Measurements from ENCODE around the gene DIS3L2. TPM values are rescaled to one million over a fixed set of nuclear protein-coding genes. Genes with fewer than 3 reads are reported as not detected.

The DIS3L2 gene
- total and polyA plus RNA-seq, 2 of the 8 experiments (the other 6 are each of a cell fraction or from before 2014, with no cell fraction given): 11.5 to 21.6 TPM

DNA sequence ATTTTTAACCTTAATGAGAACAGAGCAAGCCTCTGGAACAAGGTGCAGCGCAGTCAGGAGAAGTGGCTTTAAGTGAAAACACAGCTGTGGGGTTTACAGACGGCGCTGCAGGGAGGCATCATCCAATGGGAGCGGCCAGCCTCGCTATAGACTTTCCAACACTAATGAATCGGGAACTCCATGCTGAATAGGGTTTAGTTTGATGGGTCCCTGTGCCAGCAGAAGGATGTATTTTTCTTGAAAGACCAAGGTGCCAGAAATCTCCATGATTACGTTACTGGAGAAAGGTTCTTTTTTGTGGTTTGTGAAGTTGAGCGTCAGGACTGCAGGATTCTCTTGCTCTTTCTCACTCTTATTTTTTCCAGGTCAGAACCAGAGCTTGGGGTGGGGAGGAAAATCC is 329.2 kb downstream of the DIS3L2 start:
- H3K27ac ChIP-seq (ENCODE audit: low read depth, low read length): no peak overlapping the region
- CTCF ChIA-PET (ENCODE audit: partially characterized antibody): interaction anchor here (0.6 to 5.9 kb wide), 14 partner anchors 8 to 385 kb away, joined by 3 to 65 read pairs (median 6); no protein-coding TSS in a partner anchor

More for the DNA sequence above, 329.2 kb downstream of the DIS3L2 start:
- Histone ChIP-seq H3K4me3 (ENCODE audit: extremely low read depth in 1 of 4, insufficient read depth in 2 of 4, low read depth in 3 of 4, low read length in 4 of 4) (no peak overlapping the region), H4K20me1 (replicated peaks in 1 of 2; ENCODE audit: control insufficient read depth in 1 of 2, insufficient read depth in 2 of 2, low read length in 2 of 2) (no peaks in the 10 kb centered on the region), H3K9ac (replicated peaks in 1 of 4; ENCODE audit: extremely low read depth in 1 of 4, low read depth in 3 of 4, low read length in 3 of 4) (no peak overlapping the region), H2BK12ac (ENCODE audit: low read depth, low read length) (no peak overlapping the region), H3K36me3 (ENCODE audit: control insufficient read depth in 2 of 4, insufficient read depth in 4 of 4, low read length in 3 of 4) (no peaks in the 10 kb centered on the region), H3K27me3 (replicated peaks in 1 of 4; ENCODE audit: control insufficient read depth in 3 of 4, extremely low read depth in 1 of 4, insufficient read depth in 3 of 4, low read length in 3 of 4) (no peaks in the 10 kb centered on the region), H4K8ac (ENCODE audit: extremely low read depth, insufficient read depth, low read length) (no peak overlapping the region), H3K18ac (ENCODE audit: extremely low read depth, low read length) (no peak overlapping the region), H3K4ac (replicated peaks; ENCODE audit: insufficient read length, low read depth, low read length) (no peak overlapping the region), H4K5ac (ENCODE audit: insufficient read length, low read depth, low read length) (no peak overlapping the region), H3K79me2 (ENCODE audit: control insufficient read depth in 1 of 2, insufficient read depth in 2 of 2, low read length in 2 of 2) (no peaks in the 10 kb centered on the region), H3K4me2 (ENCODE audit: insufficient read depth in 1 of 2, low read depth in 2 of 2, low read length in 2 of 2) (no peak overlapping the region), H2BK15ac (ENCODE audit: low read length) (no peak overlapping the region), H3K56ac (replicated peaks; ENCODE audit: insufficient read length, low read depth, low read length) (no peak overlapping the region), H3K9me3 (ENCODE audit: insufficient read depth in 2 of 2, low read depth in 1 of 2, low read length in 1 of 2) (no peaks in the 10 kb centered on the region), H3K79me1 (ENCODE audit: low read depth, low read length) (no peaks in the 10 kb centered on the region), H2BK120ac (replicated peaks; ENCODE audit: low read depth, low read length) (no peak overlapping the region), H2AFZ (ENCODE audit: low read length) (no peak overlapping the region), H3K23ac (ENCODE audit: insufficient read length) (no peak overlapping the region), H4K91ac (replicated peaks; ENCODE audit: insufficient read length, low read length) (no peak overlapping the region), H3K23me2 (ENCODE audit: low read depth, low read length) (no peaks in the 10 kb centered on the region; the same call in 1 of the 2 replicates), H2BK20ac (ENCODE audit: low read length) (no peak overlapping the region), H3K14ac (ENCODE audit: insufficient read length) (no peak overlapping the region), H3K4me1 (replicated peaks in 1 of 4; ENCODE audit: control insufficient read depth in 3 of 4, insufficient read depth in 4 of 4, low read length in 3 of 4) (peaks cover 2 to 5% (median 3%) of the 10 kb centered on the region in 4 experiments; a peak in 5 of 7 replicates), H2AK5ac (ENCODE audit: low read depth, low read length) (no peak overlapping the region), H2BK5ac (ENCODE audit: low read depth, low read length) (no peak overlapping the region)
- 90% methylated on average over 8 of the region's 8 CpGs; no CpG with 5 or more reads in 1 of the 2 experiments for WGBS, 2 experiments (ENCODE audit: extremely low coverage in 1 of 2, insufficient coverage in 1 of 2, insufficient read length in 1 of 2, insufficient replicate concordance in 2 of 2, low coverage in 1 of 2, low lambda C conversion rate in 2 of 2, missing lambda C conversion rate in 1 of 2)
- no peak for FAIRE-seq
- POLR2A ChIA-PET (ENCODE audit: partially characterized antibody): interaction anchor here (1.9 kb wide), 1 partner anchor 9 kb away, joined by 4 read pairs; no protein-coding TSS in a partner anchor
- TF ChIP-seq FOSL1 (IDR thresholded peaks at IDR 0.05; ENCODE audit: insufficient read depth, low read depth, low read length) (no peak), SAP30 (IDR thresholded peaks at IDR 0.05; ENCODE audit: insufficient read depth, insufficient replicate concordance, low read length) (no peak), EZH2 (IDR thresholded peaks at IDR 0.05; ENCODE audit: low read depth, low read length, severe bottlenecking) (no peak), TAF1 (IDR thresholded peaks at IDR 0.05; ENCODE audit: low read depth, low read length) (no peak), CTCF (IDR thresholded peaks at IDR 0.05; ENCODE audit: control extremely low read depth in 1 of 3, insufficient read depth in 1 of 3, low read depth in 1 of 3, low read length in 3 of 3) (no peak), SP1 (IDR thresholded peaks at IDR 0.05; ENCODE audit: low read depth, low read length) (no peak), POLR2A (IDR thresholded peaks at IDR 0.05; ENCODE audit: control extremely low read depth in 1 of 2, low read depth in 2 of 2, low read length in 2 of 2) (no peak), CHD1 (IDR thresholded peaks at IDR 0.05; ENCODE audit: low read depth, low read length) (no peak), ATF2 (IDR thresholded peaks at IDR 0.05; ENCODE audit: low read length) (no peak), YY1 (IDR thresholded peaks at IDR 0.05; ENCODE audit: low read depth, low read length) (no peak)
- no peak for DNase-seq (ENCODE audit: low read depth in 1 of 2, low spot score in 2 of 2)

Measured in H1 (cell line).